Measurements from ENCODE around the gene GLI1.
"Not testable (repeated sequence)": the region's sequence is repeated elsewhere in the genome, so short reads cannot be mapped to it uniquely, and the experiment has no call there.

Gene GLI1

GRCh38 chr12:57517187-57517586 is 57.6 kb downstream of the GLI1 start:
- ATAC-seq (ENCODE audit: low read depth) (no peak), DNase-seq (ENCODE audit: low spot score) (no peak)
- H3K4me1 ChIP-seq (ENCODE audit: insufficient read depth, poor library complexity, severe bottlenecking): peaks cover 24% of the 10 kb centered on the region
- TF ChIP-seq CTCF (IDR thresholded peaks at IDR 0.05; ENCODE audit: poor library complexity, severe bottlenecking): no peak
- H3K27me3 ChIP-seq (ENCODE audit: insufficient read depth, poor library complexity, severe bottlenecking): no peaks in the 10 kb centered on the region
- H3K9me3 ChIP-seq (ENCODE audit: severe bottlenecking): no peaks in the 10 kb centered on the region
- H3K27ac ChIP-seq (ENCODE audit: poor library complexity, severe bottlenecking): peak overlapping the region; percentile 90
- H3K36me3 ChIP-seq (ENCODE audit: low read depth): peaks cover 78% of the 10 kb centered on the region
- H3K4me3 ChIP-seq (ENCODE audit: severe bottlenecking): no peak overlapping the region

- DNase-seq (ENCODE audit: low spot score); H3K4me3 ChIP-seq (ENCODE audit: severe bottlenecking); H3K27me3 ChIP-seq (ENCODE audit: insufficient read depth, poor library complexity, severe bottlenecking); ATAC-seq (ENCODE audit: low read depth); H3K9me3 ChIP-seq (ENCODE audit: severe bottlenecking): not testable (repeated sequence)
- Histone ChIP-seq H3K4me1 (ENCODE audit: insufficient read depth, poor library complexity, severe bottlenecking) (peaks cover 24% of the 10 kb centered on the region), H3K27ac (ENCODE audit: poor library complexity, severe bottlenecking) (peak overlapping the region; percentile 90), H3K36me3 (ENCODE audit: low read depth) (peaks cover 73% of the 10 kb centered on the region)
Observed at GRCh38 chr12:57517718-57518117, 58.1 kb downstream of the GLI1 start.

GRCh38 chr12:57518176-57518919 is 58.8 kb downstream of the GLI1 start:
- Histone ChIP-seq H3K36me3 (ENCODE audit: low read depth) (peaks cover 67% of the 10 kb centered on the region), H3K27ac (ENCODE audit: poor library complexity, severe bottlenecking) (peak overlapping the region; percentile 90), H3K4me1 (ENCODE audit: insufficient read depth, poor library complexity, severe bottlenecking) (peaks cover 24% of the 10 kb centered on the region), H3K27me3 (ENCODE audit: insufficient read depth, poor library complexity, severe bottlenecking) (no peaks in the 10 kb centered on the region), H3K4me3 (ENCODE audit: severe bottlenecking) (peak overlapping the region; percentile 73), H3K9me3 (ENCODE audit: severe bottlenecking) (no peaks in the 10 kb centered on the region)
- no peak for ATAC-seq (ENCODE audit: low read depth)
- no peak for DNase-seq (ENCODE audit: low spot score)
- no peak for TF ChIP-seq CTCF (IDR thresholded peaks at IDR 0.05; ENCODE audit: poor library complexity, severe bottlenecking)

- no peak for TF ChIP-seq CTCF (IDR thresholded peaks at IDR 0.05; ENCODE audit: poor library complexity, severe bottlenecking)
- H3K27me3 ChIP-seq (ENCODE audit: insufficient read depth, poor library complexity, severe bottlenecking): no peaks in the 10 kb centered on the region
- no peak for DNase-seq (ENCODE audit: low spot score)
- H3K36me3 ChIP-seq (ENCODE audit: low read depth): peaks cover 64% of the 10 kb centered on the region
- ATAC-seq (ENCODE audit: low read depth): peak; percentile 1; the same call in 1 of the 3 replicates
- peaks cover 28% of the 10 kb centered on the region for H3K4me1 ChIP-seq (ENCODE audit: insufficient read depth, poor library complexity, severe bottlenecking)
- no peaks in the 10 kb centered on the region for H3K9me3 ChIP-seq (ENCODE audit: severe bottlenecking)
- H3K4me3 ChIP-seq (ENCODE audit: severe bottlenecking): peak overlapping the region; percentile 73
- peak overlapping the region; percentile 90 for H3K27ac ChIP-seq (ENCODE audit: poor library complexity, severe bottlenecking)
Observed at GRCh38 chr12:57518920-57519795, 59.6 kb downstream of the GLI1 start.

- Histone ChIP-seq H3K36me3 (ENCODE audit: low read depth) (peaks cover 64% of the 10 kb centered on the region), H3K27ac (ENCODE audit: poor library complexity, severe bottlenecking) (peak overlapping the region; percentile 90), H3K9me3 (ENCODE audit: severe bottlenecking) (no peaks in the 10 kb centered on the region), H3K4me3 (ENCODE audit: severe bottlenecking) (peak overlapping the region; percentile 73), H3K4me1 (ENCODE audit: insufficient read depth, poor library complexity, severe bottlenecking) (peaks cover 28% of the 10 kb centered on the region), H3K27me3 (ENCODE audit: insufficient read depth, poor library complexity, severe bottlenecking) (no peaks in the 10 kb centered on the region)
- DNase-seq (ENCODE audit: low spot score) (no peak), ATAC-seq (ENCODE audit: low read depth) (no peak)
- no peak for TF ChIP-seq CTCF (IDR thresholded peaks at IDR 0.05; ENCODE audit: poor library complexity, severe bottlenecking)
Observed at GRCh38 chr12:57519796-57520052, 60.1 kb downstream of the GLI1 start.
